Measurements from ENCODE around the gene FAM89A.
A peak's percentile ranks its signal among the peaks of the same experiment; 100 is the strongest.
"Not testable (repeated sequence)": the region's sequence is repeated elsewhere in the genome, so short reads cannot be mapped to it uniquely, and the experiment has no call there.

FAM89A gene

DNA sequence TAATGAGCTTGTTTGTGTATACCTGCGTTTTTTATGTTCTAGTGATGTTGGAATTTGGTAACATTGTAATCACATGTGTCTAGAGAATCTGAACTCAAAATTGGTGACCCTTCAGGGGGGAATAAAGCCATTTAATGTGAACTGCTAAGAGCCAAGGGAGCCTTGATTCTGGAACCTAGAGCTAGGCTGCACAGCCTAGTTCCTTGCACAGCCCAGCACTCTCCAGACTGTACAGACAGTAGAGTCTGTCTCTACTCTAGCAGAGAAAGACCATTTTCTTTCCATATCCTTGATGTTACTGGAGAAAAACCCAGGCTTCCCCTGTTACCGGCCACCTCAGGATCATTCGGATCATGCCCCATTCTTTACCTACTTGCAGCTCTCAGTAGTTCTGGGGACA, 52.6 kb downstream of the FAM89A start:
- no peak for DNase-seq (ENCODE audit: low spot score)

DNA sequence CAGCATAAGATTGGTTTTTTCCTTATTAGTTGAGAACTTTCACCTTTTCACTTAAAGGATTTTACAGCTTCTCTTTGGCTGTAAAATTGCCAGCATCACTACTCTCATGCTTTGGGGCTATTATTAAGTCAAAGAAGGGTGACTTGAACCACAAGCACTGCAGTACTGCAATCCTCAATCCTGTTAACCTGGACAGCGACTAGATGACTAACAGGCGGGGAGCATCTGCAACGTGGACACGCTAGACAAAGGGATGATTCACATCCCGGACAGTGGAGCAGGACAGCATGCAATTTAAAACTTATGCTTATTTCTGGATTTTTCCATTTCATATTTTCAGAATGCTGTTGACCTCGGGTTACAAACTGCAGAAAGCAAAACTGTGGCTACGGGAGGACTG, 53.1 kb downstream of the FAM89A start:
- no peak for DNase-seq (ENCODE audit: low spot score)

DNA sequence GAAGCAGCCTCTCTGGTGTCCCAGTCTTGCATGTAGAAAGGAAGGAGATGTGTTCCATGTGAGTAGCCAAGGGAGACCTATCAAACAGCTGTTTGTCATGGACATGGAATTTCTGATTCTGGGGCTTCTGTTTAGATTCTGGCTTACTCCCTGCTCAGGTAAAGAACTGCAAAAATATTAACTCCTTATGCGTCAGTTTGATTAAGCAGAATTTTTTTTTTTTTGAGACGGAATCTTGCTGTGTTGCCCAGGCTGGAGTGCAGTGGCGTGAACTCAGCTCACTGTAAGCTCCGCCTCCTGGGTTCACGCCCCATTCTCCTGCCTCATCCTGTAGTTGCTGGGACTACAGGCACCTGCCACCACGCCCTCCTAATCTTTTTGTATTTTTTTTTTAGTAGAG, 54.3 kb downstream of the FAM89A start:
- no peak for DNase-seq (ENCODE audit: low spot score)

DNA sequence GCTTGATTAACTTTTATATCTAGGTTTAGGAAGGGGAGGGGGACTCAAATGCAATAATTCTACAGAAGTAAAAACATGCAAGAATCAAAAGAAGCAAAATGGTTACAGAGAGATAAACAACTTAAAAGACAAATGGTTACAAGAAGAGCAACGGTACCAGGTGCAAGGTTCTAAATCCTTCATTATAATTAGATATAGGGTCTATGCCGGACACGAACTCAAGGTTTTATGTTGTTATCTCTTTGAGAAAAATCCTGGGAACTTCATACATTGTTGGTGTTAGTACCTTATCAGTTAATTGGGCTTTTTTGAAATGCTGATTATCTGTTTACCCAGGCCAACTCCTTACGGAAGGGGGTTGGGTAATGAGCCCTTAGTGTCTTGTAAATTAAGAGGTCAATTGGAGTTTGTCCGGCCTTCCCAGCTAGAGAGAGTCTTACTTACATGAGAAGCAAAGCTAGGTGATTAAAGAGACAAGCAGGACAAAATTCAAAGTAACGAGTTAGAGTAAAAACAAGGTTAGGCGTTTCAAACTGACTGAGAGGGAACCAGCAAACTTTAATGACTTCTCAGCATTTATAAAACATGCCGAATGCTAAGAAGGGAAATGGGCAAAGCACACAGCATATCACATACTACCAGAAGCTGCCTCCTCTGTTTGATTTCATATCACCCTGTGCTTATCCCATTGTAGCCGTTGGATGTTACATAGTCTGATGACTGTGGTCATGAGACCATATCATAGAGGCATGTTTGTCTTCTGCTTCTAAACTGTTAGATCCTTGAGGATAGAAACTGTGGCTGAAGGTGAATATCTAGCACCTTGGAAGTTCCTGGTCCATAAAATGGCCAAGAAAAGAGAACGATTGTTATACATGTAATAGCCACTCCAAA, 55.2 kb downstream of the FAM89A start:
- not testable (repeated sequence) for DNase-seq (ENCODE audit: low spot score)

DNA sequence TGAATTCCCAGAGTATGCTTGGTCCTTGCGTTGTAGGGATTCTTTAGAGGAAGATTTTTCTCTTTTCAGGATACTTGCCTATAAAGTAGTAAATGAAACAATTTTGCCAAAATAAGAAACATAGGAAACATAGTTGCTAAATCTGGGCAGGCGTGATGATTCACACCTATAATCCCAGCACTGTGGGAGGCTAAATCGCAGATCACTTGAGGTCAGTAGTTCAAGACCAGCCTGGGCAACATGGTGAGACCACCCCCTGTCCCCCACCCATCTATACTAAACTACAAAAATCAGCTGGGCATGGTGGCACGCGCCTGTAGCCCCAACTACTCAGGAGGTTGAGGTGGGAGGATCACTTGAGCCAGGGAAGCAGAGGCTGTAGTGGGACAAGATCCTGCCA, 56.2 kb downstream of the FAM89A start:
- DNase-seq (ENCODE audit: low spot score): no peak

DNA sequence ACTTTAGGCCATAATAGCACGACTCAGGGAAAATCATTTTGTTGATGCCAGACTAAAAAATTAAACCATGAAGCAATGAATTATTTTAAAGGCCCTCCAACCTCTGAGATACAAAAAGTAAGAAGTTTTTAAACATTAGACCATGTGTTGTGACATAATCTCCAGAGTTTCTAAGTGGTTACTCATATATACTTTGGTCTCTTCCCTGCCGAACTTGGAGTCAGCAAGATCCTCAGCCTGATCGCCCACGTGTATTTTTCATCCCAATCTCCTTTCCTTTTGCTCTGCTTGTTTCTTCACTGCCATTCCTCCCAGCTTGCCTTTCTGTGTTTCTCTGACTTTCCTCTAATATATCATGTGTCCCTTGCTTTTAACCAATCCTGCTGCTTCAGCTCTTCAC, 57.4 kb downstream of the FAM89A start:
- DNase-seq (ENCODE audit: low spot score): no peak

DNA sequence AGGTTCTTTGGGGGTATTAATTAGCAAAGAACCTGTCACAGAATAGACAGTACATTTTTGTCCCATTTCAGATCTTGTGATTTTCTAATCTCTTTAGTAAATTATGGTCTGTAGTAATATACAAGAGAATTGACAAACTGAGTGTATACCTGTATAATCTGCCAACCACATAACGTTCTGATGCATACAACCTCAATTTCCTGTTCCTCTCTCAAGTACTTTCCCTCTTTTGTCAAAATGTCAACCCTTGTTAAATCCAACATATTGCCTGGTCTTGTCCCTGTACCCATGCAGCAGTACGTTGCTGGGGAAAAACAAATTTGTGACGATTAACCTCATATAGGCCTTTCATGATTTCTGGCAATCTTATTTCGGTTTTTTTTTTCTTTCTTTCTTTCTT, 60.1 kb downstream of the FAM89A start:
- no peak for DNase-seq (ENCODE audit: low spot score)

DNA sequence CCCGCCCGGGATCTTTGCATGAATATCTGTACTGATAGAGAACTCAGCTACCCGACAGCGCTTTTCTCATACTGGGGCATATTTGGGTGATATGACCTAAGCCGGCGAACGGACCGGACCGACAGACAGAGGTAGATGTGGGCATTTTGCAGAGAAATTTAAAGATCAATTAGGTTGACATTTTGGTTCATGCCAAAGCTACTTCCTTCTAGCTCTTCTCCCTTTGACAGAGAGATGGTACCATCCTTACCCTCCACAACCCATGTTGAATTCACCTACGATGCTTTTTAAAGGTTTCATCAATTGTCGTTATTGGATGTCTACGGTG, 60.7 kb downstream of the FAM89A start:
- DNase-seq (ENCODE audit: low spot score): no peak

DNA sequence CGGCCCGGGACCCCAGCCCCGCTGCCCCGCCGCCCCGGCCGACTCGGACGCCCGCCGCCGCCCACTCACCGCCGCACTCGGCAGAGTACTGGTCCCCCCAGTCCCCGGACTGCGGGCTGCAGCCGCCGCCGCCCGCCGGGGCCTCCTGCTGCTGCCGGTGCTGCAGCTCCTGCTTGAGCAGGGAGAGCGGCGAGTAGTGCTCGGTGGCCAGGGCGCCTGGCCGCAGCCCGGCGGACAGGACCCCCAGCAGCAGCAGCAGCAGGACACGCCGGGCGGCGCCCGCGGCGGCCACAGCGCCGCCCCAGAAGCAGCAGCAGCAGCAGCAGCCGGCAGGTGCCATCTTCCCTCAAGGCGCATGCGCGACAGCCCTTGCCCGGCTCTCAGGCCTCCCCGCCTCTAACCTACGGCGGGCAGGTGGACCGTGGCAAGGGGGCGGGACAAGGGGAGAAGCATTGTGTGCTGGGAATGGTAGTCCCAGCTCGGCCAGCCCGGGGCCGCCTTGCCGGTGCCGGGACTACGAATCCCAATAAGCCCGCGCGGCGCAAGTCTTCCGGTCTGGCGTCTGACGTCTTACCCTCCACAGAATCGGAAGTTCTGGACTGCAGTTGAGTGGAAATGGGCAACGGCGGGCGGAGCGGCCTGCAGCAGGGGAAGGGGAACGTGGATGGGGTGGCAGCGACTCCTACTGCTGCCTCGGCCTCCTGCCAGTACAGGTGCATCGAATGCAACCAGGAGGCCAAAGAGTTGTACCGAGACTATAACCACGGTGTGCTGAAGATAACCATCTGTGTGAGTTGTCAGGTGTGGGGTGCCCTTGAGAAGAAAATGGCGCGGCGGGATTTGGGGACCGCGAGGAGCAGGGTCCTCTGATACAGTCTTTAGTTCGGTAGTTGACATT, 61.3 kb downstream of the FAM89A start, which contains the start of the genes ARV1 and TTC13:
TSS of gene ARV1 (plus strand) at position 604 of the 898 bp plus-strand sequence. CDS start at position 616, 12 bp downstream.
TSS of gene TTC13 (minus strand) at position 371 of the 898 bp plus-strand sequence. CDS start at position 340, 31 bp downstream.
- DNase-seq (ENCODE audit: low spot score): peak; percentile 94

DNA sequence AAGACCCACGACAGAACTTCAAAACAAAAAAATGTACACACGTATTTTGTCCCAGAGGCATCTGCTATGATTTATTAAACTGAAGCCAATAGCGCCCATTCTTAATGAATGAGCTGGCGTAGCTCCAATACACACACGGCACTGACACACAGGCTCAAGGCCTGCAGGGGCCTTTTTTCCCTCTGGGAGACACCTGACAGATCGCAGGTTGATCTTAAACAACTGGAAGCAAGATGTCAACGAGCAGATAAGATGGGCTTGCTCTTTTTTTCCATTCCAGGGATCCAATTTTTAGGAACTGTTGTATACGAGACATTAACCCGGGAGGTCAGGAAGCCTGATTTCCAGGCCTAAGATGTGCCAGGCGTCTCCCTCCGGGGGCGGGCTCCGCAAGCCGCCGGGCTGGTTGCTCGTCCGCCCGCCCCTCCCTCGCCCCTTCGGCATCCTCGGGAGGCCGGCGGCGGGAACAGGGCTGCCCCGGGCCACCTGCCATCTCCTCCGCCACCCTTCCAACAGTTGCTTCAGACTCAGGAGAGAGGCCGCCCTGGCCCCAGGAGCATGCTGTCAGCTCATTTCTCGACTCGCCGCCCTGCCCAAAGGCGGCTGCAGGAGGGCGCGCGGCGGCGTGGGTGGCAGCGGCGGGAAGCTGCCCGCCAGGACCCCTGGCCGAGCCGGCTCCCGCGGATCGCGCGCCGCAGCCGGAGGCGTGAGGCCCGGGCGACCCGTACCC, 62.1 kb downstream of the FAM89A start:
- peak; percentile 25 for DNase-seq (ENCODE audit: low spot score)

DNA sequence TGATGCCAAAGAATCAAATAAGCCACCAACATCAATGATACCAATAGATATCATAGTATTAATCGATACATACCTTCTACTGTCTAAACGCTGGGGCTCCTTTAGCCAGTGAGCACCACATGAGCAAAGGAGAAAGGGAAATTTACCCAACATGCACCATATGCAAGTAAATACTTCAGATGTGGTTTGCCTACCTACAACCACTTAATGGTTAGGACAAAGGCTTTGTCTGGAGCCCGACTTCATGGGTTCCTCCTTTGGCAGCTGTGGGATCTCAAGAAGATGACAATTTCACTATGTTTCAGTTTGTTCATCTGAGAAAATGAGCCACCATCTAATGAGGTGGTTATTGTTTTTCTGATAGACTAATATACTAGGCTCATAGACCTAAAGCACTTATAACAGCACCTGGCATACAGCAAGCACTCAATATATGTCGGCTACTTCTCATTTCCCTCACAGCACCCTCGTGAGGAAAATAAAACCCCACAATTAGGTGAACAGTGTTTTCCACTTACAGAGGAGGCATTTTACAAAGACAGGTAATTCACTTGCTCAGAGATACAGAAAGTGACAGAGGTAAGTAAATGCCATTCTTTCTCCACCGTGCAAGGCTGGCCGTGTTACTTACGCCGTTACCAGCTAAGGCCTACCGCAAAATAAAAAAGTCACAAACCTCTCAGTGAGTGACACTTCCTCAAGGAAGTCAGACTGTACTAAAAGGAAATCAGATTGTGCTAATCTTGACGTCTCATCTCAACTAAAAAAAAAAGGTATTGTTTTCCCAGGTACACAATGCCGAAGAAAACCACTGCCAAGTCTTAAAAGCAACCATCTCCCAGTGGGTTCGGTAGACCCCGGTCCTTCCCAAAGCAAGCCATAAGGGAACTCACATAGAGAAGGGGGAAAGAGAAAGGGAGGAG, 63.0 kb downstream of the FAM89A start:
- DNase-seq (ENCODE audit: low spot score): no peak

DNA sequence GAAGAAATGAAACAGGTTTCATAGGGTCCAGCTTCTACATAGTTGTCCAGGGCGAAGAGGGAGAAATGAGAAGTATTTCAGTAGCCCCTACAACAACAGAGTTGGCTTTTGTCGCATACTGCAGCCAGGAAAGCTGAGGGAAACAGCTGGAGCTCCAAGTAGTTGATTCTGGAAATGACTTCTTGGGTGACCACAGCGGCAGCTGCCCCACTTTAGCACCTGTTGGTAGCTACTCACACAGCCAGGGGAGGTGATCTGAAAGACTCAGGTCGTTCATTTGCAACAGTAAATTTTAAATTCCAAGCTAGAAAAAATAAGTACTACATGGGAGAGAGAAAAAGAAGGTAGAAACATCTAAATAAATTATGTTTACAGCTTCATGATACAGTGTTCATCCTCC, 63.7 kb downstream of the FAM89A start:
- no peak for DNase-seq (ENCODE audit: low spot score)

DNA sequence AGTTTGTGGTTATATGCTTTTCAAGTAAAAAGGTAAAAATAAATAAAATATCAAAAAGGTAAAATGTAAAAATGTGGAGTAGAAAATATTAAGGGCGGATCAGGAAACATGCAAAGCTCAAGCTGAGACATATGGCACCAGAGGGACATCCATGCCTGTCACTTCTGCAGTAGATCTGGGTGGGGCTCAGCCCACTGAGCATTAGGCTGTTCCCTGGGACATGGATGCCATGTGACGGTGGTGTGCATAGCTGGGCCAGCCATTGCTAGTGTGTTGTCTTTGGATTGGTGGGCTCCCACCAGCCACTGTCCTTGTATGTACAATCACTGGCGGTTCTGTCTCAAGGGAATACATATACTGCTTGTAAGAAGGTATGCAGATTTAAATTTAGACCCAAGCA, 64.4 kb downstream of the FAM89A start:
- no peak for DNase-seq (ENCODE audit: low spot score)

DNA sequence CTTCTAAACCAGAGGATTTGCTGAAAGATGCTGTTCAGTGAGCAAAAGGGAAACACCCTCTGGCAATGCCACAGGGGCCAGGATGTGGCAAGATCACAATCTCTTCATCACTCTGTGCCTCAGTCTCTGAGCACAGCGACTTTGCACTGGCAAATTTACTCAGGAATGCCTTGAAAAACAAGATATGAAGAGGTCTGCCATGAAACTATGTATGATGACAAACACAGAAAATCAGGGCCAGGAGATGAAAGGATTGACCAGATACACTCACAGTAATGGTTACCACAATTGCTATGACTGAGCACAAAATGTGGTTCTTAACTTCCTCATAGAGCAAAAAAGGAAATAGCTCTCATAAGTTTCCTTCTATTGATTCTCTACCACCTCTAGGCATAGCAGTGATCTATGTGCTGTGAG, 67.2 kb downstream of the FAM89A start:
- no peak for DNase-seq (ENCODE audit: low spot score)

DNA sequence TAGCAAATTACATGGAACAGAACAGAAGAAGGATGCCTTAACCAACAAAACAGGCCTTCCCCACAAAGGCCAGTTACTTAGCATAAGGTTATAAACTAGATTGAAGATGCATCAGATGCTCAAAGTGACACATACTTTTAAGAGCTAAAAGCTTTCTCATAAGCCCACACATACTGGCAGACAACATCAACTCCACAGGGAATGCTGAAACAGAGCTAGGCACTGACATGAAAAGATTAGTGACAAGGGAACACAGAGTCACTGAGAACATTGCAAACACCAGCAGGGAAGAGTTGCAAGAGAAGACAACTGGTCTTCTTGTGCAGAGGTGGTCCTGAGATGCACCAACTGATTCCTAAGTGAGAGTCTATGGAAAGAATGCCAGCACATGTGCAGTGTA, 68.3 kb downstream of the FAM89A start:
- DNase-seq (ENCODE audit: low spot score): no peak

DNA sequence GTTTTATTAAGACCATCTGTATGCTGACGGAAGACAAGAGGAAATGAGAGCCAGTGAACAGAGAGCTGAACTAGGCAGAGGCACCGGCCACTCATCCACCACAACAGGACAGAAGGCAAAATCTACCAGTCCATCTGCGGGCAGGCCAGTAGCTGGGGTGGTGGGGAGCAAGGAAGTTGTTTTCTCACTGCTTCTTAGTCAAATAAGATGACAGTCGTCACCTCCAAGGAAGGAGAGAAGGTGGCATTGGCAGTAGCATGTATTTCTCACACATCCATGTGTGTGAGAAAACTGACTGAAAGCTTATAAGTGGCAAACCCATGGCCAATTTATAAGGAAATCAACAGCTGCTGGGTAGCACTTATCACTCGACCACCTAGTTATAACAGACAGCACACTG, 69.6 kb downstream of the FAM89A start:
- DNase-seq (ENCODE audit: low spot score): no peak

Data from HuH-7.5 (cell line).